Measurements from ENCODE around the gene BPIFB3.

DNA sequence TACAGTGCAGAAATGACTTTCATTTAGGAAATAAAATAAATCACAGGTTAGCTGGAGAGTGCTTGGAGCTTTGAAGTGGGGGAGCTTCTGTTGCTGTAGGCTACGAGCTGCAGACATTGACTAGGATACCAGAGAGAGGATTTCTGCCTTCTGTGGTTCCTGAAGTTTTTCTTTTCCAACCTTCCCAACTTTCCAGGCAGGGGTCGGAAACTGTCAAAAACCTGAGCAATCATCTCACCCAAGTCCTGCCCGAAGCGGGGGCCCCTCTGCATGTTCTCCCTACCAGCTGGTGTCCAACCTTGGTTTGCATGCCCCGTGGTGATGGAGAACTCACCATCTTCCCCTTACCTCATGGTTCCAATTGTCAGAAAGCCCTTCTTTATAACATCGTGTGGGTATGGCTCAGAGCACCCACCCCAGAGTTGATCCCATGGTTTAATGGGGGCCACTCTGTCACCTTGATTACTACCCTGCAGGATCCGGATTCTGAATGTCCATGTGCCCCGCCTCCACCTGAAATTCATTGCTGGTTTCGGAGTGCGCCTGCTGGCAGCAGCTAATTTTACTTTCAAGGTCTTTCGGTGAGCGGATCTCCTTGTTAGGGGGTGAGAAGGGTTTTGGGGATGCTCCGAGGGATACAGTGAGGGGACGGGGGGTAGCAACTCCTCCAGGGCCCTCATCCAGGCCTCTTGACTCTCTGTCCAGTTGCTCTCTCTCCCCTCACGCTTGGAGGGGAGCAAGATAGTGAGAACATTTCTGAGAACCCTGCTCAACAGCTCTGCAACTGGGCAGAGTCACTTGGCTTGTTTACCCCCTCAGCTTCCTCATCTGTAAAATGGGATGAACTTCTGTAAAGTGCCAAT, 41.1 kb upstream of the BPIFB3 start:
- TF ChIP-seq, protein P1, sequence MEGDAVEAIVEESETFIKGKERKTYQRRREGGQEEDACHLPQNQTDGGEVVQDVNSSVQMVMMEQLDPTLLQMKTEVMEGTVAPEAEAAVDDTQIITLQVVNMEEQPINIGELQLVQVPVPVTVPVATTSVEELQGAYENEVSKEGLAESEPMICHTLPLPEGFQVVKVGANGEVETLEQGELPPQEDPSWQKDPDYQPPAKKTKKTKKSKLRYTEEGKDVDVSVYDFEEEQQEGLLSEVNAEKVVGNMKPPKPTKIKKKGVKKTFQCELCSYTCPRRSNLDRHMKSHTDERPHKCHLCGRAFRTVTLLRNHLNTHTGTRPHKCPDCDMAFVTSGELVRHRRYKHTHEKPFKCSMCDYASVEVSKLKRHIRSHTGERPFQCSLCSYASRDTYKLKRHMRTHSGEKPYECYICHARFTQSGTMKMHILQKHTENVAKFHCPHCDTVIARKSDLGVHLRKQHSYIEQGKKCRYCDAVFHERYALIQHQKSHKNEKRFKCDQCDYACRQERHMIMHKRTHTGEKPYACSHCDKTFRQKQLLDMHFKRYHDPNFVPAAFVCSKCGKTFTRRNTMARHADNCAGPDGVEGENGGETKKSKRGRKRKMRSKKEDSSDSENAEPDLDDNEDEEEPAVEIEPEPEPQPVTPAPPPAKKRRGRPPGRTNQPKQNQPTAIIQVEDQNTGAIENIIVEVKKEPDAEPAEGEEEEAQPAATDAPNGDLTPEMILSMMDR (conservative IDR thresholded peaks at IDR 0.05), result no peak
- TF ChIP-seq ZFX (IDR thresholded peaks at IDR 0.05), result no peak
